Measurements from ENCODE around the gene CHIA.

CHIA gene

DNA sequence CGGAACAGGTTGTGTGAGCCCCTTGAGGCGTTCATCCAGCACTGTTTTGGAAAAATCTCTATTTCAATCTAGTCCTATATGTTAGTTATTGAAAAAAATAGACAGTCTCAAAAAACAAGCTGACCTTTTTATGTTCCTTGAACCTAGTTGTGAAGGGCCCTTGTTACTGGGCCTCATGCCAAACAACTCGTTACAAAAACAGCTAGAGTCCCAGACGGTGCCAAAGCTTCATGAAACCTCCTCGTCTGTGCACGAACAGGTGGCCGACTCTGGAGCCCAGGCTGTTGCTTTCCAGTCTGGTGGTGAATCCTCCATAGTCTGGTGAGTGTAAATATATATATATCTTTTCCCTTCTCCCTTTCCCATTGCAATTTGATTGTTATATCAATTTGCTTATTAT lies at the start of gene CHIA:
TSS of gene CHIA (plus strand) at position 222 of the 400 bp plus-strand sequence. CDS start 19,617 bp downstream, outside the sequence.
- DNase-seq, result no peak

DNA sequence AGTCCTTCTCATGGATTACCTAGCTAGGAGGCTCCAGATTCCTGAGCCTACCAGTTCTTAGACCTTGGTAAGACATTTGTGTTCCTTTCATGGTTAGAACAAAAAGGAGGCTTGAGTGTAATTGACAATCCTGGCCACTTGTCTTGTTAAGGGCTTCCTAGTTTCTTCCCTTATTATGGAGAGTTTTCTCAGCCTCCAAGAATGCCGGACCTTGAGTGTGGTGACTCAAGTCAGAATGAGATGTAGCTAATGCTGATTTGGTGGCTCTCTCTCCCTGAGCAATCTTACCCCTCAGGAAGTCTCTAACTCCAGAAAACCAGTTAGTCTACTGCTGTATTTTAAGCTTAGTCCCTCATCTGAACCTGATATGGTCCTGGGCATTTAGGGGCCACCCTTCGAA lies 48.9 kb upstream of the CHIA start:
- no peak for DNase-seq

DNA sequence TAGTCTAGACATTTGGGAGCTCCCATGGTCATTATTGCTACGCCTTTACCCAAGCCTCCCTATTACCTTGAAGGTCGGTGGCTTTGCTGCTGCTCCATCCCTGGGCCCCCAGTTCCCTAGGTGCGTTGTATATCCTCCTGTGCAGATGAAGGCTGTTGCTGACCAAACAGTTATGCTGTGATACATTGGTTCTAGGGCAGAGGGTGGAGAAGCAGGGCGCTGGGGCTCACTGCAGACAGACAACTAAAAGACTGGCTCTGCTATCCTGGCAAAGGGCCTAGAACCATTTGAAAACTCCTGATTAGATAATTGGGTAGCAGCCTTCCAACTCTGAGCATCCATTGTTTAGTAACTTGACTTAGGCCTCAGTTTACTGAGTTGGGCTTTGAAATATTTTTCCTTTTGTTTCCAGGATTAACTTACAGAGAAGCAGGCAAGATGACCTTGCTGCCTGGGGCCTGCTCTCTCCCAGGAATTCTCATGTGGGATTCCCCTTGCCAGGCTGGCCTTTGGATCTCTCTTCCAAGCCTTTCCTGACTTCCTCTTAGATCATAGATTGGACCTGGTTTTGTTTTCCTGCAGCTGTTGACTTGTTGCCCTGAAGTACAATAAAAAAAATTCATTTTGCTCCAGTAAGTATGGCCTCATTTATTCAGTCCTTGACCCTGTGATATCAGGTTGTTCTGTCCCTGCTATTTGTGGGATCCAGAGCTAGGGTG lies 47.7 kb upstream of the CHIA start:
- DNase-seq, result no peak

DNA sequence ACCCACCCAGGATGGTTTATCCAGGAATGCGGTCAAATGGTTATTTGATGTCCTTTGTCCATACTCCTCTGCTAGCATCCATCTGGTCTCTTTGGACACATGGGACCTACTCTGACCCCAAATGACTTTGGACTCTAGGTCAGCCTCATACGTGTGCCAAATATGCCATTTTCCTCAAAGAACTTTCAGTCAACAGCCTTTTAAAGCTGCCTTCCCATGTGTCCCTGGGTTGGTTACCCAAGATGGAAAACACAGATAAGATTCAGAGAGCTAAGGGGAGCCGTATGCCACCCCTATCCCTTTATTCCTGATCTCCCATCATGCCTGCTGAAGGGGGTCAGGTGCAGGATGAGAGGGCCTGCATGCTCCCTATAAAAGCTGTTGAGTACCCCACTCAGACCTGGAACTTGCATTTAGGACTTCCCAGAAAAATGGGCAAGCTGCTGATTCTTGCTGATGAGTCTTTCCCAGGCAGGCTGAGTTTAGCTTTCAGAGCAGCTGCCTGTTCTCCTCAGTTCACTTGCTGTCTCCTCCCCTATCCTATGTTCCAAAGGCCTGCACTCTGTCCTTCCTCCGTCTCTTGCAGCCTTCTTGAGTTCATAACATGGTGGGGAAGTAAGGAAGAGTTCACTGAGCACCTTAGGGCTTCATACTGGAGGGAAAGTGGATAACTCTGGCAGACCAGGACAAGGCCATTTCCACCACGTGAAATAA lies 43.4 kb upstream of the CHIA start:
- DNase-seq, result no peak

DNA sequence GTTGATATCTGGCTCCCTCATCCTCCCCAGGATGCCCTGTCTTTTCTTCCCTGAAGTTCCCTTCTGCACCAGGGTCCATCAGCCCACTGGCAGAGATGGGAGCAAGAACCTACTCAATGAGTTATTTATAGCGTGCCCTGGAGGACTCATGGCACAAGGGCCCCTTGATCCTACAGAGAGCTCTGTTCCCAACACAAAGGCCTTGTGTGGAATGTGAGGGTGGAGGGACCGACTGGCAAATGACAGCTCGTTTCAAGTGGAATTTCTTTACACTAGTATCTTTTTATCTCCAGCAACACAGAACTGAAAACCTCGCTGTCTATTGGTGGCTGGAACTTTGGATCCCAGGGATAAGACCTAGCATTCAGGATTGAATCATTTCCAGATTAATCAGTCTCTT lies 40.7 kb upstream of the CHIA start:
- DNase-seq, result no peak

DNA sequence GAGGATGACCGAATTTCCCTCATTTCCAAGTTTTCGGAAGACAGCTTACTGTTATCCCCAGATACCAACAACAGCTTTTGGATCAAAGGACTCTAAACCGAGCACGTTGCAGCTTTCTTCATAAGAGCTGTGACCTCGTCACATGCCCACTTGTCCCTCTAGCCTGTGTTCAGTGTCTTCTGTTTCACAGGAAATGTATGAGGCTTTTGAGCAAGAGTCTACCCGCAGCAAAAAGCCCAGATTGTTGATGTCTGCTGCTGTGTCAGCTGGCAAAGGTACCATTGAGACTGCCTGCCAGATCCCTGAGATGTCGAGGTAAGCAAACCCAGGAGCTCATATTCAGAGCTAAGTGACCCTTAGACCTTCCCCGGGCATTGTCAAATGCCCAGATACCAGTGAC lies 39.1 kb upstream of the CHIA start:
- DNase-seq, result no peak

DNA sequence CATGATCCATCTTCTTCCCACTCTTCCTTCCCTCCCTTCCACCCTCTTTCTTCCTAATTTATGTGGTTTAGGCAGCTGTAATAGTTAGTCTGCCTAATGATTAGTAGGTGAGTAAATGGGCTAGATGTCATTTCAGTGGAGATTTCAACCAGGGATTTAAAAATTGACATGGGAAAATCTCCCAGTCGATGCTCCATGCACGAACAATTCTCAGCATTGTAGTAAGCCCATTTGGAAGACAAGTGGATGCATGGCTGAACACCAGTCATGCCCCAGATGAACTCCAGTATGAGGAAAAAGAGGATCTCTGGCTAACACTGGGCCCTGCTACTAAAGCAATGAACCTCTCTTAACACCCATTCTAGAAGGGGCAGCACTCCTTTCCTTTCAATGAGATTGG lies 37.9 kb upstream of the CHIA start:
- DNase-seq, result no peak

DNA sequence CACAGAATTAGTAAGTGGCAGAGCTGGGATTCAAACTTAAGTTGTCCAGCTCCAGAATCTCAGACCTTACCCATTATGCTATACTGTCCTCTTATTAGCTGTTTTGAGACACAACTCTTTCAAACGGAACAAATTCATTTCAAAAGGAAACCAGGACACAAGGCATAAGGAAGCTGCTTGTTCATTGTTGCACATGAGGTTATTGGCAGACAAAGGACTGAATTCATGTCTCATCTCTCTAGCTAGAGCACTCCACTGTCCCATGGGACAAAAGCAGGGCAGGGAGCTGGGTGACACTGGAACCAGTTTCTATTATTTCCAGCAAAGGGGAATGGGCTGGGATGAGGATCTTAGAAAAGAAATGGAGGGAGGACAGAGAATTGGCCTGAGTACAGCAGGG lies 36.8 kb upstream of the CHIA start:
- no peak for DNase-seq

DNA sequence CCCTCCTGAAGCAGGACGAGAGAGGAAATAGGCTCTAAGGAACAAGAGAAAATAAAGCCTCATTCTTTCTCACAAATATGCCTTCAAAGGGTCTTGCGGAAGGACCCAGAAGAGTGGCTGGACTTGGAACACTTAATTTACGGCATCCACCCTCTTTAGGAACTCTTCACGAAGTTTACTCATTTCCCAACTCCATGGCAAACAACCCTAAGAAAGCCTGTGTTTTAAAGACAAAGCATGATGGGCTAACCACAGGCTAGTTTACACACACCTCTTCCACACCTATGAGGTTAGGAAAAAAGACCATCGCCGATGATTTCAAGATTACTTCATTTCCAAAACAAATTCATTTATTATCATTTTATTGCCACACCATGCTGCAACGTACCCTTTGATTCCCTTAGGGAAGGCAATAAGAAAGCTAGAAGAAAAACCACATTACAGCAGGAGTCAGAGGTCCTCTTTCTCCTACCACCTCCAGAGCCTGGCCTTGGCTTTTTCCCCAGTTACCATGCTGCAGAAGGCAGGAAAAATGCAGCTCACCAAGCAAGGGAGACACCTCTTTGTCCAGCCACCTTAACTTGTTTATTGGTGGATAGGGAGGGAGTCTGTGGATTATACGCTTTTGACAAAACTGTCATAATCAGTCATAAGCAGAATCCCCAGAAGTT lies 33.5 kb upstream of the CHIA start:
- DNase-seq, result no peak

DNA sequence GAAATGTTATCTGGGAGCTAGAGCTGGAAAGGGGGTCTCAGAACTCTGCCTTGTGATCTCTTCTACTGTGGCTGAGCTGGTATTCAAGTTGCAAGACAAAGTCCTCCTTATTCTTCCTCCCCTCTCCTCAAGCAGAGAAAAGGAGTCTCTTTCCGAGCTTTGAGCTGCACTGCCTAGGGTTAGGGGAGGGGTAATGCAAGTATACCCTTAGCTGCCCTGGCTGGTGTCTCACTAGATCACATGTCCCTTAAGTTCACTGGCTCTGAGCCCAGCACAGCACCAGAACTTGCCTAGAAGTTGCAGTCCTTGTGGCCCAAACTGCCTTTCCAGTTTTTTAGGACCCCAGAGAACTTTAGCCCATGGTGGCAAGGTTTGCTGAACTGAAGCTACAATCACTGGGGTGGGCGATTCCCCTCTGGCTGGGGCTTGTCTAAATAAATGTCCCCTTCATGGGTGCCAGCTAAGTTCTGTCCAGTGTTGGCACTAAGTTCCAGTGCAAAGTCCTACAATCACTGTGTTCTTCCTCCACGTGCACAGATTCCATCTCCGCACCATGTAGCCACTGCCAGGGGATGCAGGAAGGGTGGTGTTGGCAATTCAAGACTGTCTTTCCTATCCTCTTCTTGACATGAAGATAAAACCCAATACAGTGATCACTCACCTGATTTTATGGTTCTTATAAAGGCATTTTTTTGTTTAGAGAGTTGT lies 22.7 kb upstream of the CHIA start:
- DNase-seq, result no peak

DNA sequence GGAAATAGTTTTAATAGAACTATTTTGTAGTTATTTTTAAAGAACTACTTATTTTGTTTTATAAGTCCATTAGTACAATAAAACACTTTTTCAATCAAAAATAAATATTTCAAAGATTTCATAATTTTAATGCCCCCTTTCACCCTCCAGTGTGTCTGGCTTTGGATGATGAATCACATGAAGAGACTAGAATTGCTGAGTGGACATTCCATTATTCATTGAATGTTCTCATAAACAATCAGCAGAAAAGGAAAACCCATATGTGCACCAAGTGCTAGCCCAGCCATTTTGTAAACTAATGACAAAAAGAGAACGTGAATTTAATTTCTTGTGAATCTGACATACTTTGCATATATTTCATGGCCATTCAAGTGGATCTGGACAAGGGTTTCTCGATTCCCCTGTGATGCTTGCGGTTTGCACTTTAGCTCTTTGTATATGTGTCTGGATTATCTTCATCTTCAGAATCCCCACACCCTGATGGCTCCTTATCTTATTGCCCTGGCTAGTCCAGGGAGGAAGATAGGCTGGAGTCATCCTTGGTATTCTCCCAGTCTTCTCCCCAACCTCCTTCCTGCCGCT lies 20.7 kb upstream of the CHIA start:
- no peak for DNase-seq

DNA sequence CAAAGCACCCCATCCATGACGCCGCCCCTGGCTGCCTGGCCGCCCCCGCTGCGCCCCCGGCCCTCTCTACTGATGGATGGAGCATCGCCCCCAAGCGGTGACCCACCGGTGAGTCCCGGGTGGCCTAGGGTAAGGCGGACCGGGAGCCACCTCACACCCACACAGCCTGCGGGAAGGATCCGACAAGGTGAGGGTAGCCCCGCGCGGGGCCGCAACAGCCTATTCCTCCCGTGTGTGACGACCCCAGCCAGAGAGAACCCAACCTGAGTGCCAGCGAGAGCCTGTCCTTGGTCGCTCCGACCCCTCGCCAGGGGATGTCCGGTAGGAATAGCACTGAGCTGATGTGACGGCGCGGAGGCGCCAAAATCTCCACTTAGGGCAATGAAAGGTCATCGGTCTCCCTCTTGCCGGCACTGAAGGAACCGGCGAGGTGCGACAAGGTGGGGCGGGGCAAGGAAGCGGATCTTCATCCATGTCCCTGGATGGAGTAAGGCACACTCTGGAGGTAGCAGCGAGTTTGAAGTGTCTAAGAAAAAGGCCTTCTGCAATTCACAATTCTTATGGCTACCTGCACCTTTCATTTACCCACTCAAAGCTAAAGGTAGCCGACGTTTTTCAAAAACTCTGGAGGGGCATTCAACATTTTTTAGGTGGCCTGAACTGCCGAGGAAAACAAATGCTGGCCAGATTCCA lies 19.7 kb upstream of the CHIA start:
- no peak for DNase-seq

DNA sequence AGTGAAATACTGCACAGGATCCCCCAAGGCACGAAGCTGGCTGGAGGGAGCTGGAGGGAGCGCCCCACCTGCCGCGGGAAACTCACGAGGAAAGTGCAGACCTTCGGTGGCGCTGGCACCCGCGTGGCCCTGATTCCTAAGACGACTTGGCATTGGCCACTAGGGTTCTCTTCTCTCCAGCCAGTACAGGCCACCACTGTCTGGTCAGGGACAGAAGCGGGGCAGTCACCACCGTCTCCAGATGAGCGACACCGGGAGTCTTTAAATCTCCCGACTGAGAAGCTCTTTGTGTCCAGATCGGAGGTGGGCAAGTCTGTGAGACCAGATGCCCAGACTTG lies 19.2 kb upstream of the CHIA start:
- DNase-seq, result no peak

DNA sequence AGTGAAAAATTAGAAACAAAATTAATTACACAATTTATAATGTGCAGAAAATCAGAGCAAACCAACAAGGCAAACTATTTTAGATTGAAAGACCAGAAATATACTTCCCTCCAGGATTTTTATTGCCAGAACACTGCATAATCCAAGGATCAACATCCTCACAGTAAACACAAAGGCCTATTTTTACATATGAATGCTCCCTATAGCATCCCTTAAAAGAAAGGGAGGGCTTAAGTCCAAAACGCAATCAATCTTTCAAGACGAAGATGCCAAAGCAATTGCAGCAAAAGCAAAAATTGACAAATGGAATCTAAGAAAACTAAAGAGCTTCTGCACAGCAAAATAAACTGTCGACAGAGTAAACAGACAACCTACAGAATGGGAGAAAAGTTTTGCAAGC lies 18.6 kb upstream of the CHIA start:
- DNase-seq, result no peak

DNA sequence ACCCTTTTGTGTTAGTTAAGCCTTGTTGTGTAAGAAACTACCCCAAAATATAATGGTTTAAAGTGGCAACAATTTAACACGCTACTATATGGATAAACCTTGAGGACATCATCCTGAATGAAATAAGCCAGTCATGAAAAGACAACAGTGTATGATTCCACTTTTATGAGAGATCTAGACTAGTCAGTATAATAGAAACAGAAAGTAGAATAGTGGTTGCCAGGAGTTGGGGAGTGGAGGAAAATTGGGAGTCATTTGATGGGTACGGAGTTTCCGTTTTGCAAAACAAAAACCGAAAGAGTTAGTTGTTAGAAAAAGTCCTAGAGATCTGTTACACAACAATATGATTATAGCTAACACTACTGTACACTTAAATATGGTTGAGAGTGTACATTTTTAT lies 16.0 kb upstream of the CHIA start:
- DNase-seq, result no peak

DNA sequence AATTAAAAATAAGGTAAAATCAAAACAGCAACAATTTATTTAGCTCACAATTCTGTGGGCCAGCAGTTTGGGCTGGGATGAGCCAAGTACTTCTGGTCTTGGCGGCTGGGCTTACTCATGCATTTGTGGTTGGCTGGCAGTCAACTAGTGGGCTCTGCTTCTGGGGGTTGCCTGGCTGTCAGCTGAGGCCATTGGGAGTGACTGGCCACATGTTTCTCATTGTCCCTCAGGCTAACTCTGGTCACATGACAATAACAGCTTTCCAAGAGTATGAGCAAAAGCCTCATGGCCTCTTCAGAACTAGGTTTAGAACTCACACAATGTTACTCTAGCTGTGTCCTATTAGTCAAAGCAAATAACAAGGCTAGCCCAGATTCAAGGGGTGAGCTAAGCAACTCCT lies 15.6 kb upstream of the CHIA start:
- no peak for DNase-seq

DNA sequence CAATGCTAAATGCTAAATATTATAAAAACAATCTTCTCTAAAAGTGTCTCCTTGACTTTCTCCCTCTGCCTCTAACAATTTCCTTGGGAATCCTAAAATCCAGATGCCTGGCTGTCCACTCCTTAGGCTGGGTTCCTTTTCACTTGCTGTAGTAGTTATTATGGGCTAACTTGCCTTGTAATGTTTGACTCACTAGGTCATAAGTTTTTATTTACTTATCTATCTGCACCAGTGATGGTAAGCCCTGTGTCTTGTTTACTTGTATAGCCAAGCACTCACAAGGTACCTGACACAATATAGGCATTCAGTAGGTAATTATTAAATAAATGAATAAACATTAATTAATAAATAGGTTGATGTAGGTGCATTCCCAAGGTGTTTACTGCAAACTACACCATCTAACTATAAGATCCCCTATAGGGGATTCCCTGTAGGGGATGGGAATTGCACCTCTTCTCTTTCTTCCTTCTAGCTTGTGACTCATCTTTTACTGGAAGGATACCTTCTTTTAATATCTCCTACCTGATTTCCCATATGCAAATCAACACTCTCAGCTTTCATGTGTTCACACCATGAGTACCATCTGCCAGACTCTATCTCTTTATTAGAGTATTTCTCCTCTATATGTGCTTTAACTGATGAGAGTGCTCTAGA lies 14.7 kb upstream of the CHIA start:
- DNase-seq, result no peak

DNA sequence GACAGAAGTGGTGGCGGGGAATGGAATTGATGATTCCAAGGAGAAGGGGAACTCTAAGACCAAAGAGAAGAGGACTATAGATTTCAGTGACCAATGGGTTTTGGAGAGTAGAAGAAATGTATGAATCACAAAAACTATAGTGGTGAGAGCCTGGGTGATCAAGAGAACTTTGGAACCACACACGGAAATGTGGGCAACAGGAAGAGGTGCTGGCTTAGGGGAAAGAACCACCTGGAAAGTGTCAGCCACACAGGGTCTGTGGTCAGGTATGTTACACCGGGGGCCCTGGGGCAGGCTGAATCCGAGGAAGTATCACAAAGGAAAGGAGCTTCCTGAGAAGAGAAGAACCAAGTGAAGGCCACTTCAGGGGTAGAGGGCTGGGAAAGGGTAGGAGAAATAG lies 11.5 kb upstream of the CHIA start:
- no peak for DNase-seq

DNA sequence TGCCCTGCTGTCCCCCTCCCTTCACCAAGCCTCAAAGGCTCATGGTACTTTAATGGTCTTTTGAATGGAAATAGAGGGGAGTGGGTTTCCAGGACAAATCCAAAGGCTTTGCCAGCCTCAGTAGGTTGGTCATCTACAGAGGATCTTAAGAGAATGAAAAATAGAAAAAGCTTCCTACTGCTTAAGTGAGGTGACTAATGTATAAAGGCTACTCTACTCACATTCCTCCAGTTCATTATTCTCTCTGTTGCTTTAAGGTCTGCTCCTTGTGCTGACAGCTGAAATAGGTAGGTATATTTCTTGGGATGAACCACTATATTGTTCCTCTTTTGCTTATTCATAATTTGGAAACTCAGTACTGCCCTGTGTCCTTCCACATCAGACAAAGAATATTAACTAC lies 10.4 kb upstream of the CHIA start:
- no peak for DNase-seq

DNA sequence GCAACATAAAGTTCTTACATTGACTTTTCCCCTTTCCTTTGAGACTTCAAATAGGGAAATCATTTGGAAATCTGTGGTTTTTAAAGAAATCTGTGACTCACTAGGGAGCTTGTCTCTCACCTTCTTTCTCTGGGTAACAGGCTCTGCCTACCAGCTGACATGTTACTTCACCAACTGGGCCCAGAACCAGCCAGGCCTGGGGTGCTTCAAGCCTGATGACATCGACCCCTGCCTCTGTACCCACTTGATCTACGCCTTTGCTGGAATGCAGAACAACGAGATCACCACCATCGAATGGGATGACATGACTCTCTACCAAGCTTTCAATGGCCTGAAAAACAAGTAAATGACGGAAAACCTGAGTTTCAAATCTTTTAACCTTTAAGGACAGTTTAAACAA lies 9.2 kb upstream of the CHIA start:
- no peak for DNase-seq

DNA sequence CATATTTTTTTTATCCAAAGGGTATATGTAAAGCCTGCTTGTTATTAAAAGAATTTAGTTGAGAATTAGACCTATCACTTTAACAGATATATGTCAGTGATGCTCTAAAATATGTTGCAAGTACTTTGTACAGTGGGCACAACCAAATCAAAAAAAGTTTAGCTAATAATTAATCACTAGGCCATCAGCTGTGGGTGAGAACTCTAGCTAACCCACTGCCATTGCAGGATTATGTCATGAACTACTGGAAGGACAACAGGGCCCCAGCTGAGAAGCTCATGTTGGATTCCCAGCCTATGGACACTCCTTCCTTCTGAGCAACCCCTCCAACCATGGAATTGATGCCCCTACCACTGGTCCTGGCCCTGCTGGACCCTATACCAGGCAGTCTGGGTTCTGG lies 6.8 kb upstream of the CHIA start:
- no peak for DNase-seq

DNA sequence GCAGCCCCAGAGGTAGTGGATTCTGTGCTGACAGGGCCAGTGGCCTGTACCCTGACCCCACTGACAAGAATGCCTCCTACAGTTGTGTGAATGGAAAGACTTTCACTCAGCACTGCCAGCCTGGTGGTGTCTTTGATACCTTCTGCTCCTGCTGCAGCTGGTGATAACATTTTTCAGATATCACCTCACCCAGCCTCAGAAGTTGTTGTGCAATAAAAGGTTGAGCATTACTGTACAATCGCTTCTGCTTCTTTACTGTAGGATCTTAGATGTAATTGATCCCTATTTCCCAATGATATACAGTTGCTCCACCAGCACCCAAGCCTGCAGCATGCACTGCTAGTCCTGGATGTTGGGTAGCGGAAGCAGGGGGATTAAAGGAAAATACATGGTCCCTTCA lies 4.8 kb upstream of the CHIA start:
- no peak for DNase-seq

All from cortex of kidney (tissue), 1 donor.